ENCODE results near the gene CAMSAP1.

CAMSAP1 gene

GRCh38 chr9:135815413-135815812 is 91.9 kb downstream of the CAMSAP1 start:
- DNase-seq (ENCODE audit: low read depth, low spot score): no peak

GRCh38 chr9:135814421-135815095 is 92.8 kb downstream of the CAMSAP1 start:
- no peak for DNase-seq (ENCODE audit: low read depth, low spot score)

- no peak for DNase-seq (ENCODE audit: low read depth, low spot score)
Measured at GRCh38 chr9:135813671-135814290, 93.6 kb downstream of the CAMSAP1 start.

GRCh38 chr9:135812961-135813360 is 94.4 kb downstream of the CAMSAP1 start:
- no peak for DNase-seq (ENCODE audit: low read depth, low spot score)

DNA sequence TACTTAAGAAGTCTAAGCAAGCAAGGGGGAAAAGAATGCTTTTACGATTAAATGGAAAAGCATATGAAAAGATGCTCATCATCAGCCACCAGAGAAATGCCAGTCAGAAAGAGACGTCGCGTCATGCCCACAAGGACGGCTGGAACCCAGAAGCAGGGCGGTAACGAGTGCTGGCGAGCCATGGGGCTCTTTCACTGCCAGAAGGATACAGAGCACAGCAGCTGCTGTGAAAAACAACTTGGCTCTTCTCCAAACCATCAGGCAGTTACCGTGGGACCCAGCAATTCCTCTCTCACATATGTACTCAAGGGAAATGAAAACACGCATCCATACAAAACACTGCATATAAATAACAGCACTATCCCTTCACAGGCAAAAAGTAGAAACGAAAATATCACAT is 95.5 kb downstream of the CAMSAP1 start:
- no peak for DNase-seq (ENCODE audit: low read depth, low spot score)

DNA sequence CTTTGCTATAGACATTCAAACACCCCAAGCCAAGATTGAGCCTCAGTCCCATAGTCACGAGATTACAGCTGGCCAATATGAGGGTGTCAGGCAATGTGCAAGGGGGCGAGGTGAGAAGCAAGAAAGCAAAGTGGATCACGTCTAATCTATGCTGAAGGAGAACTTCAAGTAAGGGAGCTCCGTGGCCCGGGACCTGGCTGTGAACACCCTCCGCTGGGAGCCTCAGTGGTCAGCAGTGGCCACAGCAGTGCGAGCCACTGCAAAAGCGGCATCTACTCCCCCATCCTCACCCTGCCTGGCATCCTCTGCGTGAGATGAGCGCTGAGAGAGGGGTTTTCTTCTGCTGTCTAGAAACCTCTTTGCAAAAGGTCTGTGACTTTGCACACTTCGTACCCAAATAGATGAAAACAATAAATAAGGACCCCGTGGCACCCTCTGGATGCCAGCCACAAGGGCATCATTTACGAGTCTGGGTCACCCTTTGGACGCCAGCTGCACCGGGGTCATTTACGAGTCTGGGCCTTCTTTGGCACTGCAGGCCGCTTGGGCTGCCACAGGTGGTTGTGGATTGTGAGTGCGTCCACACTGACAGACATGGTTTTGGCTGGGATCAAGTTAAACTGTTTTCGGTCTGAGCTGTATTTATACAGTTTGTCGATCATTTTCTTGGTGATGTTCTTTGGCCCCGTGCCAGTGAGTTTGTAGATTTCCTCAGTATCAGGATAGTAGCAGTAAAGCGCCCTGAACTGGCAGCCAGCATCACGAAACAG is 96.4 kb downstream of the CAMSAP1 start:
- no peak for DNase-seq (ENCODE audit: low read depth, low spot score)

DNA sequence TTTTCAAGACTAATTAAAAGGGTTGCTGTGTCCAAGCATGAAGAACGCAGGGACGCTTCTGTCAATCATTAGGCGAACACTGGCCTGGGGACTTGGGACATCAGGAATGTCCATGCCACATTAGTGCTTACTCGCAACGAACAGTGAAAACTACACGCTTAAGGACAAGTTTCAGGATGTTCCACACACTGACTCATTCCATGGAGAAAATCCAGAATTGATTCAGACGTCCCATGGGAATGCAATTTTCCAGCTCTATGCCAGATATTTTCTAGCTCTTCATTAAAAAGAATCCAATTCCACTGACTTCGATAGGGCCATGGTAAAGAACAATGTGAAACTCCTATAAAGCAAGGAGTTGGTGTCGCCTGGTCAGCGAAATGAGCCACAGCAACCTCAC is 98.2 kb downstream of the CAMSAP1 start:
- no peak for DNase-seq (ENCODE audit: low read depth, low spot score)

DNA sequence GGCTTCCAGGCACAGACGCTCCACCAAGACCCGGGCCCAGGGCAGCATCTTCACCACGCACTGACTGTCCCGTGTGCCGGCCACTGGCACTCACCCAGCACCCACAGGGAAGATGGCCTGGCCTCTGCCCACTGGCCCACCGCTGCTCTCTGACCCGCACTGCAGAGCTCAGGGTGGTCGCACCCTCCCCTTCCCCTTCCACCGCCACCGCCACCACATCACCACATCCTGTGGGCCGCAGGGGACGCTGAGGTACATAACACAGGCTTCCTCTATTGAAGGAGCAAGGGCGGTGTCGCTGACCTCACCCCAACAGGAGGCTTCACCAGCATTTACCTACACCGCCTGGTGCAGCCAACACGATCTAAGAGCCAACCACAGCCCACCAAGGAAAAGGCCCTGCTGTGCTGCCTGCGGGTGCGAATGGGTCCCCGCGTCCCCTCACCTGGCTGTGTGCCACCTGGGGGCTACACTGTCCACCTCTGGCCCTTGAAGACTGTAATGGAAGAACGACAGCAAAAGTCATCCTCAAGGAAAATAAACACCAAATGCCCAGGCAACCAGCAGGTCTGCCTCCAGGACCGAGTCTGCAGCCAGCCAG is 101.8 kb downstream of the CAMSAP1 start:
- DNase-seq (ENCODE audit: low read depth, low spot score): no peak

DNA sequence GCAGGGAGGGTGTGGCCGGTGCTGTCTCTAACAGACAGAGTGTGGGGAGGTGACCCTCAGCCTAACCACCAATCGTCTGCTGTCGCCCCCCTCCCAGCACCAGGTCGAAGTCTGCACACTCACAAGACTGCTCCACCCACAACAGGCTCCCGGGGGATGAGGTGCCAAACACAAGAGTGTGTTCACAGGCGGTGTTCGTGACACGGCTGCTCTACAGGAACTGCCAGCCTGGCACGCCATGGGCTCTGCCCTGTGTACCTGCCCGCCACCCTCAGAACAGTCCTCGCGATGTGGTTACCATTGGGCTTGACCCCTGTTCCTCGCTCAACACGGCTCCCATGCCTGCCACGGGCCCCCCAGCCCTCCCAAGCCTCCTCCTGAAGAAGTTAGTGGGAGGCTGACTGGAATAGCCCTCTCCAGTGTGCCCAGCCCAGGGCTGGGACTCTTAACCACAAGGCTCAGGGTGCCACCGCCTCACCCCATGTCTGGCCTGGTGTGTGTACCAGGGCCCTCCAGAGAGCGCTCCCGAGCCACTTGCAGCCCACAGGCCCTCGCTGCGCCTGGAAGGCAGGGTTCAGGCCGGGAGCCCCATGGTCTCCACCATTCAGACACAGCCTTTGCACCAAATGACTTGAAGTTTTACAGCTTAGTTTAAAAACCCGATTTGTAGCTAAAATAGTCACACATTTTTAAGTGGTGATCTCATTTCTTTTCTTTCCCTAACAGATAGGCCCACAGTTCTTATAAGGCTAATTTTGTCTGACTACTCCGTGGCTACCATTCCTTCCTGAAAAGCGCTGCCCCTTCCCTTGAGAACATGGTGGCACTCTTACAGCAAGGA is 102.5 kb downstream of the CAMSAP1 start:
- DNase-seq (ENCODE audit: low read depth, low spot score): no peak

GRCh38 chr9:135803441-135803840 is 103.9 kb downstream of the CAMSAP1 start:
- no peak for DNase-seq (ENCODE audit: low read depth, low spot score)

- DNase-seq (ENCODE audit: low read depth, low spot score): no peak
Measured at GRCh38 chr9:135802876-135803419, 104.4 kb downstream of the CAMSAP1 start.

GRCh38 chr9:135801070-135801469 is 106.3 kb downstream of the CAMSAP1 start:
- DNase-seq (ENCODE audit: low read depth, low spot score): no peak

DNA sequence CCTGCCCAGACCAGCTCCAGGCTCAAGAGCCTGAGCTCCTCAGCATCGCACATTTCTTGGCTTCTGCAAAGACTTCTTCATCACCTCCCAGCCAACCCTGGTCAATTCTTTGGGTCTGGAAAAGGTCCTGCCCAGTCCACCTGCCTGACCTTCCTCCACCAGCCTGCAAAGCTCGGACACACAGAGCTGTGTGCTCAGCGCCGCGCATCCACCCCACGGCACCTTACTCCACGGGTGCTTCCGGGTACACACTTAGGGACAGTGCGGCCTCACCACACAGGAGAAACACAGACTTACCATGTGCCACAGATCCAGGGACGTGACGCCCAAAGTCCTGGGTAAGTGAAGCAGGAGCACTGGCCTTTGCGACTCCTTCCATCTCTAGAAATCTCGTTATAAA is 108.1 kb downstream of the CAMSAP1 start:
- no peak for DNase-seq (ENCODE audit: low read depth, low spot score)

DNA sequence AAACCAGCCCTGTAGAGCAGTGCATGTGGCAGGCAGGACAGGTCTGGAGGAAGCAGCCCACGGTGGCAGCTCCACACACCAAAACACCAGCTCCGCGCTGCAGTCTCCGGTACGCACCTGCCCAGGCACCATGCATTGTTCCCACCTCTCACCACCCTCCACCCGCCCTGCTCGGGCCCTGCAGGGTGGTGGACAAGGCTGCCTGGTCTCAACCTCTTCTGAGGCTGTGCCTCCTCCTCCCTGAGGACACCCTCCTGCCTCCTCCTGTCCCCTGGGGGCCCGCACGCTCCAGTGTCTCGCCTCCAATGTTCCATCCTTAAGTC is 109.1 kb downstream of the CAMSAP1 start:
- no peak for DNase-seq (ENCODE audit: low read depth, low spot score)

DNA sequence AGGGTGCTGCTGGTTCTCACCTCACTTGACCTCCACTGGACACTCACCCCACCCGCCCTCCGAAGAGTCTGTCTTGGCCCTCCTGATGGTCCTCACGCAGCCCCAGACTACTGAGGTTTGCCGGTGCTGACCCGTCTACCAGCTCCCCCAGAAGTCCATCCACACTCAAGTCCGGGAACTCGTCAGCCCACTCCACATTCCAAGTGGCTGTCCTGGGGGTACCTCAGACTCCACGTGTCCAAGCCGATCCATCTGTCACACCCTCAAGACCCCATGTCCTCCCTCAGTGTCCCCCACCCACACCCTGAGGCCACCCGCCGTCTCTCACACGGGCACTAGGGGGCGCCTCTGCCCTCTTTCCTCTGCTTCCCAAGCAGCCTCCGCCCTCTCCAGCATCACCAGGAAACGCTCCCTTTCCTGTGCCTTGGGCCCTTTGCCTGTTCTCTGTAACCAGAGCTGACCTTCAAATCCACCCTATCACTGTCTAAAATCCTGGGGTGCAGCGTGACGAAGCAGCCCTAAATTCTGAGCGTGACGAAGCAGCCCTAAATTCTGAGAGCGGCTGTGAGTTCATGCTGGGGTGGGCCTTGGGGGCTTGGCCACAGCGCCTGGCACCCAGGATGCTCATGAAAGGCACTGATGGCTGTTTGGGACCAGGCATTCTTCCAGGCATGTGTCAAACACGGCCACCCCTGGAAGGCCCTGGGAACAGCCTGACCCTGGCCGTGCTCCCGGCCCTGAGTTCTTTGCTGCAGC is 109.7 kb downstream of the CAMSAP1 start:
- no peak for DNase-seq (ENCODE audit: low read depth, low spot score)

DNA sequence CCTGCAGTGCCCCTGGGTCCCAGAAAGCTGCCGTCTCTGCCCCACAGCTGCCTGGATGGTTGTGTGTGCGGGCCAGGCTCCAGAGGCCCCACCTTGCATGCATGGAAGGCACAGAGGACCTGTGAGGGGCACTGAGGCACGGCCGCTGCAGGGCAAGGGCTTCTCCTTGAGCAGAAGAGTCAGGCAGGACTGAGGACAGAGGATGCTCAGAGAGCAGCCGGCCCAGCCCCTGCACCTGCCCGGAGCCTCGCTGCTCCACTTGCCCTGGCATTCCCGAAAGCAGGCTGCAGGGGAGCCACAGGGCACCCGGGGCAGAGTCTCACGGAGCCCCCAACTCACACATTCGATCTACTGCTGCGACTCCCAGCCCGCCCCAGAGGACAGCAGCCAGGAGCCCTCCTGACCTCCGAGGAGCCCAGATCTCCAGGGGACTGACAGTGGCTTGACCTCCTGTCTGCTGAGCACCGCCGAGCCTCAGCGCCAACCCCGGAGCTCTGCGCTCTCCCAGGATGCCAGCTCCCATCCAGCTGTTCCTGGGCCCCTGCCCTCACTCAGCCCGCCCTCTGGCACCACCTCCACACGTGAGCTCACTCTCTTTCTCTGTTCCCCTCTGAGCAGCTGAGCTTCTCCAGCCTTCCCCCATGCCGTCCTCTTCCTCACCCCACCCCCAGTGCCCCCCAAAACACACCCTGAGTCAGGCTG is 110.4 kb downstream of the CAMSAP1 start:
- DNase-seq (ENCODE audit: low read depth, low spot score): no peak

DNA sequence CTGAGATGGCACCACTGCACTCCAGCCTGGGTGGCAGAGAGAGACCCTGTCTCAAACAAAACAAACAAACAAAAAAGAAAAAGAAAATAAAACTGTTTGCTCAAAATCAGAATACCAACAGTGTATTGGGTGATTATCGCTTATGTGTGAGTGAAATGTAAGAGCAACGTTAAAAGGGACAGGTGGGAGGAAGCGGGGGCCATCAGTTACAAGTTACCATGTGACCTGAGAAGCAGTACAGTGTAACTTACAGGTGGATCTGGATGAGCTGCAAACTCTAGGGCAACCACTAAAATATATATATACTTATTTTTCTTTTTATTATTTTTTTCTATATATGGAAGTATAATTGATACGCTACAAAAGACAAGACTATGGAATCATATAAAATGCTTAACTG is 112.0 kb downstream of the CAMSAP1 start:
- no peak for DNase-seq (ENCODE audit: low read depth, low spot score)

DNA sequence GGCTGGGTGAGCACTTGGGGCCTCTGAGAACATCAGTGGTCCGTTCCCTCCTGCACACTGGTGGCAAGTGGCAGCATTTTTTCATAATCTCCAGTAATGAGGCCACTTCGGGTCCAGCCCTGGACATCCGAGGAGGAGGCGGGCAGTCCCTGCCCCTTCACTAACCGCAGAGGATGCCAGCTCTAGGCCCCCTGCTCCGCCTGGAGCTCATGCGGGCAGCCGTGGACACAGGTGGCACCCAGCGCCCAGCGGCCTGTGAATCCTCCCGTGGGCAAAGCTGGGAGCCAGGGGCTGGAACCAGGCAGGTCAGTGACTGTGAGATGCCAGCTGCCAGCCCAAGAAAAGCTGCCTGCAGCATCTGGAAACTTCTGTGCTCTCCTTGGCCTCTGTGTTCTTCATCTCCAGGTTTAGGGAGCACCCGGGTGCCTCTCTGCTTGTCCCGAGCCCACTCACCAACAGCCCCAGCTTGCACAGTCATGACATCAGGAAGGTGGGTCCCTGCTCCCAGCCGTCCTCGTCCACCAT is 112.9 kb downstream of the CAMSAP1 start:
- no peak for DNase-seq (ENCODE audit: low read depth, low spot score)

DNA sequence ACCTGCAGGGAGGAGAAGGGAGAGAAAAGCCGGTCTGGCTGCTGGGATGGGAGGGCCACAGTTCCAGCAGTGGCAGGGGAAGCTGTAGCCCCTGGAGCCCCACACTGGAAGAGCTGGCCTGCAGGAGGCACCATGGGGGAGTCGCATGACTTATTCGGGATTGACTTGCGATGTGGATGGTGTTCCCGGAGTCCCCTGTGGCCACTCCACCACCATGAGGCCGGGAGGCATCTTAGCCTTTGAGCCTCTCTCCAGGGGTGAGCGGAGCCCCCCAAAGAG is 113.3 kb downstream of the CAMSAP1 start:
- no peak for DNase-seq (ENCODE audit: low read depth, low spot score)
